Sigmoid colon (tissue), 7 donors: ENCODE results near the gene KLRD1. TPM values are rescaled to one million over a fixed set of nuclear protein-coding genes. Genes with fewer than 3 reads are reported as not detected.

Experiments used
- DNase-seq: peaks from one replicate; pipeline ENCODE4 v3.0.0-alpha.2; 2019
- H3K27ac ChIP-seq, 4 donors: fragments of 200-600 bp; sonication (generic); one replicate each; pipeline ENCODE4 v1.5.1; 2016 to 2019; ENCODE audit warnings: mild to moderate bottlenecking in 1 of 4
- H3K27me3 ChIP-seq, 3 donors: fragments of 200-600 bp; sonication (generic); one replicate each; pipeline ENCODE4 v1.5.1; 2019; ENCODE audit warnings: mild to moderate bottlenecking in 1 of 3
- H3K36me3 ChIP-seq, 4 donors: fragments of 200-600 bp; sonication (generic); one replicate each; pipeline ENCODE4 v1.5.1; 2016 to 2019
- H3K4me1 ChIP-seq, 4 donors: fragments of 200-600 bp; sonication (generic); one replicate each; pipeline ENCODE4 v1.5.1; 2017 to 2019
- H3K4me3 ChIP-seq, 4 donors: fragments of 200-600 bp; sonication (generic); one replicate each; pipeline ENCODE4 v1.5.1; 2017 to 2019; ENCODE audit warnings: mild to moderate bottlenecking in 2 of 4, moderate library complexity in 1 of 4
- H3K9me3 ChIP-seq, 4 donors: fragments of 200-600 bp in 3 of 4; sonication (generic) in 3 of 4; one replicate each; pipeline versions ENCODE4 v1.5.1 to v1.6.1; 2013 to 2019
- CTCF ChIP-seq, 4 experiments: fragments of 450-650 bp in 3 of 4; fragments of 200-600 bp in 1 of 4; IDR thresholded peaks; one replicate each; pipeline ENCODE4 v1.5.1; 2016 to 2019; ENCODE audit warnings: antibody characterized with exemption in 4 of 4, mild to moderate bottlenecking in 3 of 4, moderate library complexity in 2 of 4
- EP300 ChIP-seq, 4 donors: sonication (generic); formaldehyde crosslinking; IDR thresholded peaks; one replicate each; pipeline ENCODE4 v1.6.1; 2017; ENCODE audit warnings: antibody characterized with exemption in 4 of 4
- POLR2A ChIP-seq, 2 donors: fragments of 450-650 bp; IDR thresholded peaks; one replicate each; pipeline ENCODE4 v1.6.1; 2016; ENCODE audit warnings: antibody characterized with exemption in 2 of 2, mild to moderate bottlenecking in 2 of 2, moderate library complexity in 2 of 2
- POLR2AphosphoS5 ChIP-seq, 4 donors: sonication (generic); formaldehyde crosslinking; IDR thresholded peaks; one replicate each; pipeline ENCODE4 v1.6.1; 2017; ENCODE audit warnings: antibody characterized with exemption in 4 of 4
- WGBS, 2 donors: extraction: QIAGEN DNeasy Blood & Tissue Kit; methylation state at CpG; one replicate each; pipeline ENCODE4 v1.1.7; 2013; 5-methylcytosine and 5-hydroxymethylcytosine counted together
- intact Hi-C: fragments of 100-400 bp; cut with DNase I; formaldehyde crosslinking; loops from one replicate; pipeline ENCODE4 v1.15.1; 2023
- polyA plus RNA-seq, 3 donors: library from polyadenylated mRNA; stranded (reverse); fragments of 200-250 nt; gene quantifications; one replicate each; pipeline ENCODE4 v1.2.3, GENCODE V29; 2013
- total RNA-seq, 4 donors: library from RNA; depleted of rRNA; stranded (reverse); fragments of >200 nt; gene quantifications; one replicate each; pipeline ENCODE4 v1.1.0, GENCODE V29; 2016
- donor health status: healthy with polysubstance abuse.
- donor health status: Bipolar disorder and iron deficiency.
- donor health status: healthy.

KLRD1 gene
- 1 to 10 TPM in 2 of 4 donors, under 1 TPM in 2; 0.54 to 3.6 (median 1.2) TPM for total RNA-seq
- 1 to 10 TPM in 1 of 3 donors, under 1 TPM in 1, not detected in 1; 0.60 to 2.5 TPM for polyA plus RNA-seq

DNA sequence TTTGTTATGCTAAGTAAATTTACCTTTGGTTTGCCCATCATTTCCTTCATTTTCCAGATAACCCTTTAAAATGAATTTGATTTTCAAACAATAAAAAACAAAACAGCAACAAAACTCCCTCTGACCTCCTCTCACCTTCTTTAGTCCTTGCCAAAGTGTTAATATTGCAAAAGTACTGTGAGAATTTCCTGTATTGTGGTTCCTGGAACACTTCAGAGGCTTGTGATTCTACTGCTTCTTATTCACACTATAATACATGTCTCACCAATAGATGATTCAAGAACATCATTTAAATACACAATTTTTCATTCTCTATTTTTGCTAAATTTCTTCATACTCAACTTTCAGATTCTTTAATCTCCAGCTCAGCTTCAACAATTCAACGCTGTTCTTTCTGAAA is at the start of gene KLRD1:
TSS of gene KLRD1 (plus strand) at position 241 of the 400 bp plus-strand sequence. CDS start 208 bp downstream, outside the sequence.
- Histone ChIP-seq H3K4me1 (peaks cover 0 to 5% (median 0%) of the 10 kb centered on the region in 4 donors), H3K27ac (no peak within 1 kb of the TSS)
- WGBS, 2 donors: 86 to 92% methylated on average over 1 of the region's 1 CpG

GRCh38 chr12:10260927-10261326 is 46.7 kb upstream of the KLRD1 start:
- no peaks in the 10 kb centered on the region for H3K36me3 ChIP-seq
- no peaks in the 10 kb centered on the region for H3K4me1 ChIP-seq
- 0 to 35% methylated on average over 1 of the region's 1 CpG for WGBS, 2 donors
- intact Hi-C loops: no loop called here
- H3K9me3 ChIP-seq: peaks cover 0 to 4% (median 0%) of the 10 kb centered on the region in 4 donors
- DNase-seq: no peak
- no peak overlapping the region for H3K27ac ChIP-seq
- H3K4me3 ChIP-seq: no peak overlapping the region
- H3K27me3 ChIP-seq: no peaks in the 10 kb centered on the region
- TF ChIP-seq CTCF (IDR thresholded peaks at IDR 0.05) (no peak), EP300 (IDR thresholded peaks at IDR 0.05) (no peak), POLR2AphosphoS5 (IDR thresholded peaks at IDR 0.05) (no peak), POLR2A (IDR thresholded peaks at IDR 0.05) (no peak)

More for the DNA sequence above, at the start of gene KLRD1:
- intact Hi-C loops: no loop called here
- no peak for DNase-seq
- H3K27me3 ChIP-seq: no peaks in the 10 kb centered on the region
- no peaks in the 10 kb centered on the region for H3K36me3 ChIP-seq
- no peak within 1 kb of the TSS for H3K4me3 ChIP-seq
- H3K9me3 ChIP-seq: no peaks in the 10 kb centered on the region
- TF ChIP-seq CTCF (IDR thresholded peaks at IDR 0.05) (no peak), POLR2A (IDR thresholded peaks at IDR 0.05) (no peak), POLR2AphosphoS5 (IDR thresholded peaks at IDR 0.05) (no peak), EP300 (IDR thresholded peaks at IDR 0.05) (no peak)

GRCh38 chr12:10268037-10268436 is 39.6 kb upstream of the KLRD1 start:
- DNase-seq: no peak
- Histone ChIP-seq H3K4me1 (no peaks in the 10 kb centered on the region), H3K36me3 (no peaks in the 10 kb centered on the region), H3K27me3 (no peaks in the 10 kb centered on the region), H3K9me3 (no peaks in the 10 kb centered on the region), H3K27ac (no peak overlapping the region), H3K4me3 (no peak overlapping the region)
- TF ChIP-seq POLR2A (IDR thresholded peaks at IDR 0.05) (no peak), POLR2AphosphoS5 (IDR thresholded peaks at IDR 0.05) (no peak), EP300 (IDR thresholded peaks at IDR 0.05) (no peak), CTCF (IDR thresholded peaks at IDR 0.05) (no peak)
- WGBS, 2 donors: 58 to 71% methylated on average over 5 of the region's 5 CpGs
- intact Hi-C loops: no loop called here

DNA sequence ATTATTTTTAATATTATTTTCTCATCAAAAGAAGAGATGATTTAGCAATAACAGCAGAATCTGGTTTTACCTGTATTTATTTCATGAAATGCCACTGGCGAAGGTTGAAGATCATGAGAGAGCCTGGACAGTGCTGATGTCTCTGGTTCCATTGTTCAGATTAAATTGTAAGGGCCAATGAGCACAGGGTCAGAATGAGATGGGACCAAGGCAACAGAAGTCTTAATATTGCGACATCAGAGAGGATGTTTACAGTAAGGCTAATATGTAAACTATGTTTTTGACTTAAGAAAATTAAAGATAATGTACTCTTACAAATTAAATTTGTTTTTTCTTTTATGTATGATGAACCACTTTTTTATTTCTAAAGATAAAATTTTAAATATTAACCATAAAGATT is 35.2 kb upstream of the KLRD1 start:
- no peak overlapping the region for H3K4me3 ChIP-seq
- H3K9me3 ChIP-seq: no peaks in the 10 kb centered on the region
- no peaks in the 10 kb centered on the region for H3K36me3 ChIP-seq
- TF ChIP-seq POLR2A (IDR thresholded peaks at IDR 0.05): no peak
- TF ChIP-seq POLR2AphosphoS5 (IDR thresholded peaks at IDR 0.05): no peak
- no peak for TF ChIP-seq CTCF (IDR thresholded peaks at IDR 0.05)
- TF ChIP-seq EP300 (IDR thresholded peaks at IDR 0.05): no peak
- H3K4me1 ChIP-seq: no peaks in the 10 kb centered on the region
- H3K27ac ChIP-seq: no peak overlapping the region
- 81 to 89% methylated on average over 2 of the region's 2 CpGs for WGBS, 2 donors
- DNase-seq: no peak
- no peaks in the 10 kb centered on the region for H3K27me3 ChIP-seq
- intact Hi-C loops: no loop called here

DNA sequence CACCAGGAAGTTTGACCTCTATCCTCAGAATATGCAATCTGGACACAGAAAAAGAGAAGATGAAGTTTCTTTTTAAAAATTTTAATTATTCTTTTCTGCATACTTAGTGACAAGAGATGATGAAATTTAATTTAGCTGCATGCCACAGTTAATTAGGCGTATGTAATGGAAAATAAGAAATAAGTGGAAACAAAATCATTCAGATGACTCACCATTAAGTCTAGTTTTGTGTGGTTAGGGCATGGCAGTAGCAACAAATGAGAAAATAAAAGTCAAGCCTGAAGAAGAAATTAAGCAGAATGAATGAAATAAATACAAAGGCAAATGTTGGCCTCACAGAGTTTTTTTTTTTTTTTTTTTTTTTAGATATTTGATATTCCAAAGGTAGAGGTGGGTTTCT is 30.9 kb upstream of the KLRD1 start:
- Histone ChIP-seq H3K4me1 (no peaks in the 10 kb centered on the region), H3K27ac (no peak overlapping the region), H3K27me3 (no peaks in the 10 kb centered on the region), H3K4me3 (no peak overlapping the region), H3K36me3 (no peaks in the 10 kb centered on the region), H3K9me3 (no peaks in the 10 kb centered on the region)
- TF ChIP-seq POLR2AphosphoS5 (IDR thresholded peaks at IDR 0.05) (no peak), EP300 (IDR thresholded peaks at IDR 0.05) (no peak), POLR2A (IDR thresholded peaks at IDR 0.05) (no peak)
- WGBS, 2 donors: 85 to 87% methylated on average over 1 of the region's 1 CpG
- DNase-seq: no peak
- intact Hi-C loops: no loop called here
